Retinal pigment epithelial cell (primary cell): Measurements from ENCODE around the gene ABCG1.

Experiments
- DNase-seq: peaks from one replicate; pipeline ENCODE4 v3.0.0-alpha.2; 2010; ENCODE audit warnings: low read depth
- H3K4me3 ChIP-seq: 2 replicates; pipeline ENCODE4 v1.5.1; 2011; ENCODE audit warnings: mild to moderate bottlenecking, low read length, control low read depth, moderate library complexity
- TF ChIP-seq, protein P1 (sequence below): conservative IDR thresholded peaks from 2 replicates; pipeline ENCODE4 v1.5.1; 2011; ENCODE audit warnings: low read depth, low read length, control low read depth, inconsistent platforms

ABCG1 gene

DNA sequence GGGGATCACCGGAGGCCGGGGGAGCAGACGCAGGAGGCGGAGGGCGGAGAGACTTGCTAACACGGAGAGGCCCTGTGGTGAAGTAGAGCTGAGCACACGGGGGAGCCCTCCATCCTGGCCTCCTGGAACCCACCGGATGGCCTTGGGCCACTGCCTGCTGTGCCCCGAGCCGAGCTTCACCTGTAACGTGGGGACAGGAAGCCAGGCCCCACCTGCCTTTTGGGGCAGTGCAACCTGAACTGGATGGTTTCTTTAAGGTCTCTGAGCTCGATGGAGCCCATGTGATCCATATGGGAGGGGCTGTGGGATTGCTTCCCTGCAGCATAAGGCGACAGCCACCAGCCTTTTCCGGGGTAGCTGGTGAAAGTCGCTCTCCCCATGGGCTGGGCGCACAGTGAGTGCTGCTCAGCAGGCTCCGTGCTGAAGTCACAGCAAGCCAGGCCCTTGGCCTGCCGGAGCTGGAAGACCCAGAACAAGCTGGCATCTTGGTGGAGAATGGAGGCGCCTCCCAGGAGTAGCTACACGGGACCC lies 60.5 kb downstream of the ABCG1 start:
- TF ChIP-seq, protein P1, sequence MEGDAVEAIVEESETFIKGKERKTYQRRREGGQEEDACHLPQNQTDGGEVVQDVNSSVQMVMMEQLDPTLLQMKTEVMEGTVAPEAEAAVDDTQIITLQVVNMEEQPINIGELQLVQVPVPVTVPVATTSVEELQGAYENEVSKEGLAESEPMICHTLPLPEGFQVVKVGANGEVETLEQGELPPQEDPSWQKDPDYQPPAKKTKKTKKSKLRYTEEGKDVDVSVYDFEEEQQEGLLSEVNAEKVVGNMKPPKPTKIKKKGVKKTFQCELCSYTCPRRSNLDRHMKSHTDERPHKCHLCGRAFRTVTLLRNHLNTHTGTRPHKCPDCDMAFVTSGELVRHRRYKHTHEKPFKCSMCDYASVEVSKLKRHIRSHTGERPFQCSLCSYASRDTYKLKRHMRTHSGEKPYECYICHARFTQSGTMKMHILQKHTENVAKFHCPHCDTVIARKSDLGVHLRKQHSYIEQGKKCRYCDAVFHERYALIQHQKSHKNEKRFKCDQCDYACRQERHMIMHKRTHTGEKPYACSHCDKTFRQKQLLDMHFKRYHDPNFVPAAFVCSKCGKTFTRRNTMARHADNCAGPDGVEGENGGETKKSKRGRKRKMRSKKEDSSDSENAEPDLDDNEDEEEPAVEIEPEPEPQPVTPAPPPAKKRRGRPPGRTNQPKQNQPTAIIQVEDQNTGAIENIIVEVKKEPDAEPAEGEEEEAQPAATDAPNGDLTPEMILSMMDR = no peak
- H3K4me3 ChIP-seq = no peak overlapping the region
- no peak for DNase-seq

DNA sequence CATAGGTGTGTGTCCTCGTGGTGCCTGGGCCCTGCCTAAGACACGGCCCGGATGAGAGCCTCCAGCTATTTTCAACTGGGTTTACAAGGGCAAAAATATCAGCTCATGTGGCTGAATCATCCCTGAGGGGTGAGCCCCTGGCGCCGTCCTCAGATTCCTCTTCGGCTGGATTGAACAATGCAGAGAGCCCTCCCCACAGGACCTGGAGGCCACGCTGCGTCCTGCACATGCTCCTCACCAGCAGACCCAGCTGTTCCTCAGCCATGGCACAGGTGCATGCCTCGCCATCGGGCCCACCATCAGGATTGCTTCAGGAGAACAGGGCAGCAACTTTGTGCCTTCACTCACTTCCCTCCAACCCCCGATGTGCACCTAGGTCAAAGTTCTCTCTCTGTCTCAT lies 60.9 kb downstream of the ABCG1 start:
- TF ChIP-seq, protein P1 = no peak
- no peak for DNase-seq
- no peak overlapping the region for H3K4me3 ChIP-seq

DNA sequence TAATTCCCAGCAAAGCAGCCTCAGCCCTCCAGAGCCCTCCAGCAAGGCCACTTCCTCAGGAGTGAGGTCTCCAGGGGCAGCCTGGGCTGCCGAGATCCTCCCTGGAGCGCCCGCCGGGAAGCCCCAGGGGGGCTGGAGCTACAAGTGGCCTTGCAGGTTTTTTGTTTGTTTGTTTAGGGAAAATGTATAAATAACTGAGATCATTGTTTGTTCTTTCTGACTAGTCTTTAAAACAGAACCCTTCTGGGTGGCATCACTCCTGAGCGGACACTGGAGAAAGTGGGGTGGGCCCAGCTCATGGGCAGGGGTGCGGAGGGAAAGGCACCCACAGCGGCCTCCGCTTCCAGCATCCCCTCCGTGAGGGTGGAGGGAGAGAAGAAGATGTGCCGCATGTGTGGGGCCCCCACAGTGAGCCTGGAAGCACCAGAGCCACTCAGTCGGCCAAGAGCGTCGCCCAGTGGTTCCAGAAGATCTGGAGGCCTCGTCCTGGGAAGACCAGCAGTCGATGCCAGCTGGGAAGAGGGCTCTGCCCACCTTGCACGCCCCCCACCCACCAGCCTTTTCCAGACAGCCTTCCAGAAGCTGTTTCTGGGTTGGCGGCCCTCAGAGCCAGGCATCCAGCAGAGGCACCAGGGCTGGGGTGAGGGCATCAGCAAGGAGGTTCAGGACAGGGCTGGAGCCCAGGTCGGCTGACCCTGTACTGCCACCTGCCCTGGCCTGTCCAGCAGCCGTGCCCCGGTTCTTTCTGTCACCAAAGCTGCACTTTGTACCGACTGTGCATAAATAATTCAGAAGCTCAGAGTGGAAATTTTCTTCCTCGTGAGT lies 61.6 kb downstream of the ABCG1 start:
- DNase-seq = no peak
- no peak overlapping the region for H3K4me3 ChIP-seq
- TF ChIP-seq, protein P1 = no peak

DNA sequence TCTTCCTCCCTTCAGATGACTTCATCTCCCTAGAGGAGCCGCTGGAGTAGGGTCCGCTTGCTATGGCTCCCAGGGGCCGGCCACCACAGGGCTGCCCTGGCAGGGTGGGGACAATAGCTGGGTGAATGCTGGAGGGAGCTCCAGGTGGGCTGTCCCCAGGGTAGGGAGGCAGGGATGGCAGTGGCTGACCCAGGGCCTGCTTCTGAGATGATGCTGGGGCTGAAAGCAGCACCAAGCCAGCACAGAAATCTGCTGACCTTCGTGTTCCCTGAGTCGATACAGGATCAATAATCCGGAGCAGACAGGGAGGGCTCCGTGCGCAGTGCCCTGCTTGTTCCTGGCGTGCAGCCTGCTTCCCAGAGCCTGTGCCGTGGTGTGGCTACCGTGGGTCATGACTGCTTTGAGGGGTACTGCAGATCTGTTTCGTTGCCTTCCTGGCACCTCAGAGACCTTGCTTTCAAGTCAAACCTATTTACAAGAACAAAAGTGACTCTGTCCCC lies 62.3 kb downstream of the ABCG1 start:
- no peak overlapping the region for H3K4me3 ChIP-seq
- TF ChIP-seq, protein P1 = no peak
- DNase-seq = no peak

DNA sequence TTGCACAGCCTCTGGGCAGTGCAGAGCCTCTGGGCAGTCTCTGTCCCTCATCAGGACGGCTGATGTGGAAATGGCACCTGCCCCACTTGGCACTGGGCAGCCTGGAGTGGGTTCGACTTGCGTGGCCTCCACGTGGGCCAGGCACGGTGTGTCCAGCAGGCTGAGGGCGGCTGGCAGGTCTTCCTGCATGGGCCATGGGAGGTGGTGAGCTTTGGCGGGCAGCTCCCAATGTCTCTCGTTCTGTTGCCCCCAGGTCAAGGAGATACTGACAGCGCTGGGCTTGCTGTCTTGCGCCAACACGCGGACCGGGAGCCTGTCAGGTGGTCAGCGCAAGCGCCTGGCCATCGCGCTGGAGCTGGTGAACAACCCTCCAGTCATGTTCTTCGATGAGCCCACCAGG lies 63.1 kb downstream of the ABCG1 start:
- TF ChIP-seq, protein P1 = no peak
- no peak overlapping the region for H3K4me3 ChIP-seq
- DNase-seq = no peak

DNA sequence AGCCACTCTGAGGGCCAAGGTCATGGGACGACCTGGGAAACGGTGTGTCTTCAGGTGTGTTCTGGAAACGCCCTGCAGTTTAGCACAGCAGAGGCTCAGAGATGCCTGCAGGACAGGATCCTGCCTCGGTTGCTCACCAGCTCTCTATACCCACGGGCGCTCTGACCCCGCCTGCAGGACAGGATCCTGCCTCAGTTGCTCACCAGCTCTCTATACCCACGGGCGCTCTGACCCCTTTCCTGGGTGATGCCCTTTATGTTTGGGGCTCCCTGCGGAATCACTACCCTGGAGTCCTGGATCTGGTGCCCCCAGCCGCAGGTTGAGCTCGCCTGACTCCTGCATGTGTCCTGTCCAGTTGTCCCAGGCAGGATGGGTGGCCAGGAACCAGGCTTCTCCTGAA lies 63.8 kb downstream of the ABCG1 start:
- DNase-seq = no peak
- TF ChIP-seq, protein P1 = no peak
- no peak overlapping the region for H3K4me3 ChIP-seq
